ENCODE data around the gene PAF1.
A peak's percentile ranks its signal among the peaks of the same experiment; 100 is the strongest.

Gene PAF1

GRCh38 chr19:39416152-39417120 lies 25.5 kb upstream of the PAF1 start:
- no peak for DNase-seq

GRCh38 chr19:39415111-39416046 lies 24.5 kb upstream of the PAF1 start:
- no peak for DNase-seq

- peak; percentile 72 for DNase-seq
Measured at GRCh38 chr19:39413911-39414608, 23.2 kb upstream of the PAF1 start.

GRCh38 chr19:39413272-39413910 lies 22.5 kb upstream of the PAF1 start:
- DNase-seq: peak; percentile 59

- no peak for DNase-seq
Measured at GRCh38 chr19:39412867-39413271, 22.0 kb upstream of the PAF1 start.

- DNase-seq: peak; percentile 91
Measured at GRCh38 chr19:39412100-39412866, 21.4 kb upstream of the PAF1 start, which contains the start of gene PLEKHG2. Gene PLEKHG2, plus strand, starts transcription at chr19:39412669. Its CDS starts 1,418 bp downstream, at chr19:39414087.

GRCh38 chr19:39411832-39412099 lies 20.9 kb upstream of the PAF1 start:
- DNase-seq: peak; percentile 60

- DNase-seq: no peak
Measured at GRCh38 chr19:39411081-39411831, 20.4 kb upstream of the PAF1 start.

GRCh38 chr19:39410831-39411080 lies 19.9 kb upstream of the PAF1 start:
- DNase-seq: no peak

GRCh38 chr19:39410017-39410830 lies 19.3 kb upstream of the PAF1 start:
- peak; percentile 60 for DNase-seq

GRCh38 chr19:39409208-39410016 lies 18.5 kb upstream of the PAF1 start:
- peak; percentile 98 for DNase-seq

- DNase-seq: peak; percentile 84
Measured at GRCh38 chr19:39408392-39409207, 17.7 kb upstream of the PAF1 start.

GRCh38 chr19:39407660-39408391 lies 16.9 kb upstream of the PAF1 start:
- DNase-seq: peak; percentile 93

- DNase-seq: no peak
Measured at GRCh38 chr19:39407410-39407659, 16.4 kb upstream of the PAF1 start.

GRCh38 chr19:39406656-39407409 lies 15.9 kb upstream of the PAF1 start, which contains the start of gene ZFP36:
Gene ZFP36, plus strand, starts transcription at chr19:39406847. Its CDS starts 58 bp downstream, at chr19:39406905.
- DNase-seq: peak; percentile 100

GRCh38 chr19:39405958-39406655 lies 15.2 kb upstream of the PAF1 start:
- DNase-seq: no peak
